T-cell (primary cell): Measurements from ENCODE around the gene GOLGA6L10. TPM values are rescaled to one million over a fixed set of nuclear protein-coding genes. Genes with fewer than 3 reads are reported as not detected.
"Not testable (repeated sequence)": the region's sequence is repeated elsewhere in the genome, so short reads cannot be mapped to it uniquely, and the experiment has no call there.

ENCODE experiments used
- ATAC-seq, 4 experiments: fragments of 200-7000 bp in 3 of 4; fragments of 150-1000 bp in 1 of 4; cut with Tn5 transposase; replicated peaks in 1 of 4; 1 replicate in 3 of 4; 2 replicates in 1 of 4; pipeline ENCODE4 v1.10.0; 2021; ENCODE audit warnings: moderate library complexity in 3 of 4, mild to moderate bottlenecking in 2 of 4, moderate number of reproducible peaks in 1 of 4
- CTCF ChIA-PET, 2 donors: fragments of 300-600 bp; sonication (Branson Sonifier 250); formaldehyde crosslinking; loops; one replicate each; lab custom pipeline; 2022; ENCODE audit warnings: antibody characterized with exemption in 2 of 2; lab: Charles Lee
- POLR2A ChIA-PET, 2 donors: fragments of 300-600 bp; sonication (Branson Sonifier 250); formaldehyde crosslinking; loops; one replicate each; lab custom pipeline; 2022; ENCODE audit warnings: antibody characterized with exemption in 2 of 2; lab: Charles Lee
- DNase-seq, 35 experiments: peaks; one replicate each; pipeline versions ENCODE4 v3.0.0 to v3.0.0-alpha.2; 2013 to 2023
- H3K27ac ChIP-seq: one replicate; pipeline ENCODE4 v1.5.1; 2013; ENCODE audit warnings: low read length
- H3K27me3 ChIP-seq, 2 experiments: replicated peaks in 1 of 2; 1 replicate in 1 of 2; 2 replicates in 1 of 2; pipeline versions ENCODE4 v1.6.1 to v1.7.0; 2013; ENCODE audit warnings: low read length in 1 of 2, mixed read lengths in 1 of 2; ENCODE audit not compliant: control insufficient read depth in 2 of 2, insufficient read depth in 2 of 2; ENCODE audit errors: extremely low read depth in 1 of 2
- H3K36me3 ChIP-seq, 2 donors: 1 replicate in 1 of 2; 2 replicates in 1 of 2; pipeline versions ENCODE4 v1.6.1 to v1.7.0; 2013; ENCODE audit warnings: low read length in 1 of 2; ENCODE audit not compliant: control insufficient read depth in 2 of 2, insufficient read depth in 1 of 2; ENCODE audit errors: extremely low read depth in 1 of 2
- H3K4me1 ChIP-seq, 2 experiments: 1 replicate in 1 of 2; 2 replicates in 1 of 2; pipeline versions ENCODE4 v1.6.1 to v1.7.0; 2013; ENCODE audit warnings: low read length in 2 of 2, mixed read lengths in 1 of 2; ENCODE audit not compliant: insufficient read depth in 2 of 2, control insufficient read depth in 1 of 2; ENCODE audit errors: extremely low read depth in 1 of 2
- H3K4me3 ChIP-seq, 2 donors: 1 replicate in 1 of 2; 2 replicates in 1 of 2; pipeline versions ENCODE4 v1.5.1 to v1.7.0; 2013; ENCODE audit warnings: mild to moderate bottlenecking in 2 of 2, low read length in 1 of 2, moderate library complexity in 1 of 2; ENCODE audit not compliant: control insufficient read depth in 1 of 2; ENCODE audit errors: extremely low read depth in 1 of 2
- H3K9me3 ChIP-seq: 2 replicates; pipeline ENCODE4 v1.7.0; 2013
- H3K27ac Mint-ChIP-seq, 2 donors: one replicate each; pipeline ENCODE4 v1.8.0; 2020 to 2021; ENCODE audit warnings: mild to moderate bottlenecking in 2 of 2, mixed read lengths in 2 of 2
- H3K27me3 Mint-ChIP-seq, 2 donors: one replicate each; pipeline ENCODE4 v1.8.0; 2021 to 2022; ENCODE audit warnings: mixed read lengths in 2 of 2
- H3K36me3 Mint-ChIP-seq: one replicate; pipeline ENCODE4 v1.8.0; 2021; ENCODE audit warnings: mixed read lengths
- H3K4me1 Mint-ChIP-seq, 3 donors: one replicate each; pipeline ENCODE4 v1.8.0; 2020 to 2022; ENCODE audit warnings: mixed read lengths in 3 of 3, mild to moderate bottlenecking in 1 of 3
- H3K4me3 Mint-ChIP-seq, 3 donors: one replicate each; pipeline ENCODE4 v1.8.0; 2020 to 2022; ENCODE audit warnings: mild to moderate bottlenecking in 3 of 3, mixed read lengths in 3 of 3, moderate library complexity in 3 of 3
- H3K9me3 Mint-ChIP-seq, 3 donors: one replicate each; pipeline ENCODE4 v1.8.0; 2020 to 2022; ENCODE audit warnings: mixed read lengths in 3 of 3
- WGBS: methylation state at CpG from one replicate; pipeline ENCODE4 v1.1.5; 2013; ENCODE audit warnings: missing lambda C conversion rate; ENCODE audit not compliant: insufficient coverage; 5-methylcytosine and 5-hydroxymethylcytosine counted together
- total RNA-seq, 35 experiments: library from RNA in 6 of 35; stranded (reverse) in 6 of 35; fragments of 120-200 nt in 1 of 35; gene quantifications; one replicate each; pipeline versions ENCODE4 v1.2.1 to v1.2.4 and lab custom pipeline; 2013 to 2026

Gene GOLGA6L10
- total RNA-seq, 5 donors from 2014 or later (not counting 1 experiment from before 2014, with no cell fraction given) = 0.72 to 3.0 (median 2.1) TPM

DNA sequence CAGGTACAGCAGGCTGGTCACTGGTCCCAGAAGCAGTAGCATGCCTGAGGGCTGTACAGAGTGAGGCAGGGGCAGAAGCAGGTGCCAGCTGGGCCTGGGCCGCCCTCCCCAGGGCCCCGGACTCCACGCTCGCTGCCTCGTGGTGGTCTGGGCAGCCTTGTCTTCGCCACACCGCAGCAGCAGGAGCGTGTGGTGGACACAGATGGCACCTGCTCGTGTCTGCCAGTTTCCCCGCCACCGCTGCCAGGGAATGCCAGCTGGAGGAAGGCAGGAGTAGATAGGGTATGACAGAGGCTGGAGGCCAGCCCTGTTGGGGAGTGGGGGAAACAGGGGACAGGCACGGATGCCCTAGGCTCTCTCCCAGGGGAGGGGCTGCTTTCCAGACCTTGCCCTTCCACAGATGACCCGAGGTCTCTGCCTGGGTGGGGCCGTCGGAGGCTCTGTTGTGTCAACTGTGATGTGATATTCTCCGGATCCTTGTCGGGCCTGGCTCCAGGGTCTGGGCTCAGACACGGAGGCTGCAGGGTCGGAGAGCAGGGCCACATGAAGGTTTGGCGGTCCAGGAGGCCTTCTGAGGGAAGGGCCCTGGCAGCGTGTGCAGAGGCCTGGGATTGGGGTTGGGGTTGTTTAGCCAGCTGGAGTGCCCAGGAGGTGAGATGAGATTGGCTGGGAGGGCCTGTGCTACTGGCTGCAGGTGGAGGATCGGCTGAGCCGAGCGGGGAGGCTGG lies 33.6 kb downstream of the GOLGA6L10 start:
- CTCF ChIA-PET = no interaction called here
- no peak overlapping the region for H3K4me3 Mint-ChIP-seq
- no peak for ATAC-seq

DNA sequence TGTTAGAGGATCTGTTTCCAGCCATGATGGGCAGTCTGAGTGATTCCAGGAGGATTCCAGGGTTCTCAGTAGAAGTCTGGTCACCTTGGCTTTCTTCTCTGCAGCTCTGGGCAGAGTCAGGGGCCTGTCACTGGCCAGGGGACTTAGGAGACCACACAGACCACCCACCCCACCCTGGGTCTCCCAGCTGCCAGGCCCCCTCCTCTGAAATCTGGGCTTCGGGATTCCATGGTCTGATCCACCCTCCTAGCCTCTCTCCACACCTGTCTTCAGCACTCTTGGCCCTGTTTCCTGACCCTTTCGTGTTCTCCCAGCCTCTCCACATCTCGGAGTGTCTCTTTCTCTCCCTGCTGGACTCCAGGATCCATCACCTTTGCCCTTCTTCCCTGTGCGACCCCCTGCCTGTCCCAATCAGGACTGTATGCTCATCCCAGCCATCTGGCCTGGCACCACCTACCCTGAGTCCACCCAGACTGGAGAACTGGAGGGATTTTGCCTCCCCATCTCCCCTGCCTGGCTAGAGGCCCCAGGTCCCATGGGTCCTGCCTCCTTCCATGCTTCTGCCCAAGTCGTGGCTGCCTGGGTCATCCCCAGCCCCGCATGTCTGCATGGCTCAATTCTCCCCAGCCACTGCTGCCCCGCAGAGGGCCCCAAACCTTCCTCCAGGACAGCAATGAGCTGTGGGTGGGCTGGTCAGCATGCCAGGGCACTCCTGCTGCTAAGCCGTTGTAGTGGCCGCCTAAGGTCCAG lies 34.3 kb downstream of the GOLGA6L10 start:
- no peaks in the 10 kb centered on the region for H3K36me3 ChIP-seq
- H3K27me3 ChIP-seq = peaks cover 0 to 4% of the 10 kb centered on the region in 2 experiments
- 86% methylated on average over 8 of the region's 9 CpGs for WGBS
- DNase-seq (no peak), ATAC-seq (no peak)
- H3K27ac ChIP-seq = no peak overlapping the region
- no peak overlapping the region for H3K4me3 ChIP-seq
- POLR2A ChIA-PET = no interaction called here
- Mint-ChIP-seq H3K4me1 (no peaks in the 10 kb centered on the region), H3K4me3 (no peak overlapping the region), H3K27ac (no peak overlapping the region), H3K9me3 (peaks cover 0 to 6% (median 6%) of the 10 kb centered on the region in 3 donors), H3K36me3 (peaks cover 5% of the 10 kb centered on the region), H3K27me3 (no peaks in the 10 kb centered on the region)
- no peaks in the 10 kb centered on the region for H3K4me1 ChIP-seq
- H3K9me3 ChIP-seq = no peaks in the 10 kb centered on the region
- CTCF ChIA-PET = no interaction called here

More for the DNA sequence above, 33.6 kb downstream of the GOLGA6L10 start:
- POLR2A ChIA-PET = no interaction called here
- no peak overlapping the region for H3K27ac ChIP-seq
- no peaks in the 10 kb centered on the region for H3K27me3 Mint-ChIP-seq
- no peak overlapping the region for H3K27ac Mint-ChIP-seq
- peaks cover 0 to 4% of the 10 kb centered on the region in 2 experiments for H3K27me3 ChIP-seq
- 89% methylated on average over 17 of the region's 24 CpGs for WGBS
- H3K4me1 ChIP-seq = no peaks in the 10 kb centered on the region
- H3K36me3 ChIP-seq = no peaks in the 10 kb centered on the region
- no peak for DNase-seq
- H3K36me3 Mint-ChIP-seq = no peaks in the 10 kb centered on the region
- H3K9me3 ChIP-seq = no peaks in the 10 kb centered on the region
- H3K4me3 ChIP-seq = no peak overlapping the region
- H3K9me3 Mint-ChIP-seq = peaks cover 0 to 2% (median under 1%) of the 10 kb centered on the region in 3 donors
- no peaks in the 10 kb centered on the region for H3K4me1 Mint-ChIP-seq

DNA sequence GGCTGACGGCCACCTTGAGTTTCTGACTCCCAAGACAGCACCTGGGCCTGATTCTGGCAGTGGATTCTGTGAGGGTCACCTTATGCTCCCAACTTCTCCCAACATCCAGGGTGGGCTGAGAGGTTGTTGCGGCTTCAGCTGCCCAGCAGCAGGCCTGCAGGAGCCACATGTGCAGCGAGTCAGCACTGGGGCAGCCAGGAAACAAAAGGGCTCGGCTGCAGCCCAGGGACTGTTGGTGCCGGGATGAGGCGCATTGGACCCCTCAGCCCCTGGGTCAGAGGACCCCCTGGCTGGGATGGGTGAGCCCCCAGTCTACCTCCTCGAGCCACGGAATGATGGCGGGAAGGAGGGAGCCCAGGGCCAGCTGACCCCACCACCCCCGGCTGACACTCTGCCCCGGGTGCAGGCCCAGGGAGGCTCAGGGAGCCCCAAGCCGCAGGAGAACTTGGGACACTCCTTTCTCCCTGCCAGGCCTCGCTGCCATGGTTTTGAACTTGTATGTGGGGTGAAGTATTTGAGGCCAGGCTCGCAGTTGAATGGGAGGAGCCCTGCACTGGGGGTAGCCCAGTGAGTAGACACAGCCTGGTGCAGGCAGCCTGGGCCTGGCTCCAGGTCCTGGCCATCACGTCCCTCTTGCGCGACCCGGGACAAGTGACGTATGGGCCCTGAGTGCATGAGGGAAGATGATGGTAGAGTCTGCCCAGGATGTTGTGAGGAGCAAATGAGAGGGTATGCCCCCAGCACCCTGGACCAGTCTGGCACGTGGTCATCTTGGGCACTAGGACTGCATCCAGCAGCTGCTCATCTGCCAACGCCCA lies 35.1 kb downstream of the GOLGA6L10 start:
- H3K36me3 Mint-ChIP-seq, H3K36me3 ChIP-seq, H3K4me1 ChIP-seq, POLR2A ChIA-PET, H3K4me3 ChIP-seq, CTCF ChIA-PET, H3K9me3 Mint-ChIP-seq, H3K27me3 ChIP-seq, H3K27me3 Mint-ChIP-seq, H3K27ac ChIP-seq, H3K4me3 Mint-ChIP-seq, H3K27ac Mint-ChIP-seq, H3K9me3 ChIP-seq, H3K4me1 Mint-ChIP-seq, DNase-seq, ATAC-seq: not testable (repeated sequence)
- 86% methylated on average over 18 of the region's 21 CpGs for WGBS

DNA sequence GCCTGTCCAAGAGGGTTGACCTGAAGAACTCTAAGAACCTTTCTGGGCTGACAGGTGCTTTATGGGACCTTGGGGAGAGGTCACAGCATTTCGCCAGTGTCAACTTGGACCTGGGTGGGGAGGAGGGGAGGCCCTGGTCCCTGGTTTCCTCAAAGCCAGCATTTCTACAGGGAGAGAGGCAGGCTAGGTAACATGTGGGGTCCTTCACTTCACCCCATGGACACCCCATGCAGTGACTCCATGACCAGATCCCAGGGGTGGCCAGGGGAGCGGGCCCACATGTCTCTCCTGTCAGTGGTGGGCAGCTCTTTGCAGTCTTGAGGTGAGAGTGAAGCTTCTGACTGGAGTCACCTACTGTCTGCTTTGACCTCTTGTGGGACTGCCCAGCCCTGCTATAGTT lies 35.8 kb downstream of the GOLGA6L10 start:
- CTCF ChIA-PET = no interaction called here
- H3K4me3 Mint-ChIP-seq = no peak overlapping the region
- Histone ChIP-seq H3K27ac (no peak overlapping the region), H3K36me3 (no peaks in the 10 kb centered on the region), H3K27me3 (peaks cover 0 to 4% of the 10 kb centered on the region in 2 experiments), H3K4me1 (no peaks in the 10 kb centered on the region), H3K9me3 (no peaks in the 10 kb centered on the region), H3K4me3 (no peak overlapping the region)
- no peaks in the 10 kb centered on the region for H3K27me3 Mint-ChIP-seq
- H3K27ac Mint-ChIP-seq = no peak overlapping the region
- ATAC-seq = no peak
- no peaks in the 10 kb centered on the region for H3K4me1 Mint-ChIP-seq
- no peak for DNase-seq
- peaks cover 5% of the 10 kb centered on the region for H3K36me3 Mint-ChIP-seq
- POLR2A ChIA-PET = no interaction called here
- WGBS = no CpG with 5 or more reads among the region's 2 CpGs
- H3K9me3 Mint-ChIP-seq = peaks cover 0 to 6% (median 6%) of the 10 kb centered on the region in 3 donors

DNA sequence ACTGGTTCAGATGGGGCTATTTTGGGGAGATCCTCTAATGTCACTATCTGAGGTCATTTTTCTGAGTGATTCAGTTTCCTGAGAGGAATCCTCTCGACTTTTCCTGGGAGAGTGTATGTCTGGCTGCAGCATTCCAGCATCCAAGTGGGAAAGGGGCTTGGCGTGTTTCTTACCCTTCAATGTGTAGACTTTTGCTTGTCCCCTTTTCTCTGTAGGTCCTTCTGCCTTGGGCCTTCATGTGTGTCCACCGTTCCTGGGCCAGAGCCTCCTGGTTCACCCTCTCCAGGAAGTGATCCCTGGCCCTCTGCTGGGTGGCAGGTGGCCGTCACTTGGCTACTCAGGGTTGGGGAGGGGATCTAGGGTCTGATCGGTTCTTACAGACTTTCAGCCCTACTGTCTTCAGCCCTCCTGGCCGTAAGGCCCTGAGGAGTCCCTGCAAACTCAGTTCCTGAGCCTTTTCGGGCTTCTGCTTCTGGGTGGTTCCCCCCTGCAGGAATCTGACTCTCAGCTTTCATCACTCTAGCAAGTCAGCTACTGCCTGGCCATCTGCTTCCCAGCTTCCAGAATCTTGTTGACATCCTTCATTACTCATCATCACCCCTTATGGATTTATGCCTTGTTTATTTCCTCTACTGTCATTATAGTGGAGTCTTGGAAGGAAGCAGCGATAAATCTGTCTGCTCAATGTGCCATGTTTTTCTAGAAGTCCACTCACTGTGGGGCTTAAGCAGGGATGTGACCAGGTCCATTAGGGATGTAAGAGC lies 36.5 kb downstream of the GOLGA6L10 start:
- no peak overlapping the region for H3K4me3 ChIP-seq
- no peak overlapping the region for H3K4me3 Mint-ChIP-seq
- no peaks in the 10 kb centered on the region for H3K9me3 ChIP-seq
- POLR2A ChIA-PET = no interaction called here
- H3K27me3 Mint-ChIP-seq = no peaks in the 10 kb centered on the region
- no peaks in the 10 kb centered on the region for H3K4me1 ChIP-seq
- peaks cover 5% of the 10 kb centered on the region for H3K36me3 Mint-ChIP-seq
- peaks cover 0 to 6% (median 6%) of the 10 kb centered on the region in 3 donors for H3K9me3 Mint-ChIP-seq
- no peaks in the 10 kb centered on the region for H3K36me3 ChIP-seq
- H3K27ac ChIP-seq = no peak overlapping the region
- CTCF ChIA-PET = no interaction called here
- WGBS = 83% methylated on average over 4 of the region's 8 CpGs
- ATAC-seq = no peak
- no peak for DNase-seq
- H3K27ac Mint-ChIP-seq = no peak overlapping the region
- H3K4me1 Mint-ChIP-seq = no peaks in the 10 kb centered on the region
- peaks cover 0 to 4% of the 10 kb centered on the region in 2 experiments for H3K27me3 ChIP-seq

DNA sequence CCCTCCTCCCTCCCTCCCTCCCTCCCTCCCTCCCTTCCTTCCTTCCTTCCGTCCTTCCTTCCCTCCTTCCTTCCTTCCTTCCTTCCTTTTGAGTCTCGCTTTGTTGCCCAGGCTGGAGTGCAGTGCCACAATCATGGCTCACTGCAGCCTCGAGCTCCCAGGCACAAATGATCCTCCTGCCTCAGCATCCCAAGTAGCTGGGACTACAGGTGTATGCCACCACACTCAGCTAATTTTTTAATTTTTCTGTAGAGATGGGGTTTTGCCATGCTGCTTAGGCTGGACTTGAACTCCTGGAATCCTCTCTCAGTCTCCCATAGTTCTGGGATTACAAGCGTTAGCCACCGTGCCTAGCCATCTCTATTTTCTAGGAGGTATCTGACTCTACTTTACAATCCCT lies 38.0 kb downstream of the GOLGA6L10 start:
- H3K27me3 ChIP-seq, H3K27me3 Mint-ChIP-seq, H3K4me3 ChIP-seq, H3K9me3 ChIP-seq, H3K36me3 Mint-ChIP-seq, H3K4me1 Mint-ChIP-seq, H3K4me3 Mint-ChIP-seq, CTCF ChIA-PET, H3K27ac ChIP-seq, POLR2A ChIA-PET, H3K9me3 Mint-ChIP-seq, H3K4me1 ChIP-seq, H3K36me3 ChIP-seq, H3K27ac Mint-ChIP-seq, DNase-seq, ATAC-seq: not testable (repeated sequence)
- WGBS = no CpG with 5 or more reads among the region's 5 CpGs
